HFFc6 (cell line): ENCODE measurements around the gene NSMCE1. TPM values are rescaled to one million over a fixed set of nuclear protein-coding genes. Genes with fewer than 3 reads are reported as not detected.

ENCODE experiments used
- DNase-seq: peaks from one replicate; pipeline ENCODE4 v3.0.0-alpha.2; 2018
- H3K27ac Mint-ChIP-seq: 2 replicates; pipeline ENCODE4 v1.8.0; 2020; ENCODE audit warnings: mild to moderate bottlenecking, mixed read lengths
- H3K27me3 Mint-ChIP-seq: 2 replicates; pipeline ENCODE4 v1.8.0; 2021; ENCODE audit warnings: mild to moderate bottlenecking, moderate library complexity, mixed read lengths; ENCODE audit not compliant: insufficient read depth
- H3K36me3 Mint-ChIP-seq: 2 replicates; pipeline ENCODE4 v1.8.0; 2021; ENCODE audit warnings: low read depth, mixed read lengths
- H3K4me1 Mint-ChIP-seq: 2 replicates; pipeline ENCODE4 v1.8.0; 2020; ENCODE audit warnings: low read depth, mixed read lengths
- H3K4me3 Mint-ChIP-seq: 2 replicates; pipeline ENCODE4 v1.8.0; 2020; ENCODE audit warnings: mild to moderate bottlenecking, moderate library complexity, mixed read lengths
- H3K9me3 Mint-ChIP-seq: 2 replicates; pipeline ENCODE4 v1.8.0; 2020; ENCODE audit warnings: mild to moderate bottlenecking, mixed read lengths
- total RNA-seq, 6 experiments: library from RNA; stranded (reverse); fragmentation: NEBNext Ultra II Directional; extraction: Animal tissue kit (Norgen Biotek cat#: 25700); gene quantifications; 2 replicates in 1 of 6; 3 replicates in 5 of 6; pipeline ENCODE4 v1.2.3, GENCODE V29; 2021
- TF ChIP-seq, protein P1 (sequence below): fragments of 200-600 bp; sonication (generic); IDR thresholded peaks from 2 replicates; pipeline ENCODE4 v1.5.0; 2021; ENCODE audit warnings: antibody characterized with exemption, mild to moderate bottlenecking

NSMCE1 gene
- total RNA-seq, 6 experiments from 2014 or later: 63.6 to 71.3 (median 66.5) TPM

DNA sequence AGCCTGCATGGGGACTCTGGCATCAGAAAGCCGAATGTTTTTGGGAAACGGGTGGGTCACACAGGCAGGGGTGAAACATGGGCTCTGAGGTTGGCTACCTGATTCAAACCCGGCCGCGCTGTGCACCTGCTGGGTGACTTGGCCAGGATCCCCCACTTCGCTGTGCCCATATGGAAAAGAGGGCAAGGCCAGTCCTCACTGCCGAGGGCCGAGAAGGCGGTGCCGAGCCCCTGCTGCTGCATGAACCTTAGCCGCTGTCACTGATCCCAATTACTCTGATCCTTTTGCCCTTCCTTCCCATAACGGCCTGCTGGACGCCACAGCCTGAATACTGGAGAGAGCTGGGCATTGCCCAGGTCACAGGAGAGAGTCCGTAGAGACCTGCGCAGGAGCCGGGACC, 47.6 kb downstream of the NSMCE1 start:
- TF ChIP-seq, protein P1, sequence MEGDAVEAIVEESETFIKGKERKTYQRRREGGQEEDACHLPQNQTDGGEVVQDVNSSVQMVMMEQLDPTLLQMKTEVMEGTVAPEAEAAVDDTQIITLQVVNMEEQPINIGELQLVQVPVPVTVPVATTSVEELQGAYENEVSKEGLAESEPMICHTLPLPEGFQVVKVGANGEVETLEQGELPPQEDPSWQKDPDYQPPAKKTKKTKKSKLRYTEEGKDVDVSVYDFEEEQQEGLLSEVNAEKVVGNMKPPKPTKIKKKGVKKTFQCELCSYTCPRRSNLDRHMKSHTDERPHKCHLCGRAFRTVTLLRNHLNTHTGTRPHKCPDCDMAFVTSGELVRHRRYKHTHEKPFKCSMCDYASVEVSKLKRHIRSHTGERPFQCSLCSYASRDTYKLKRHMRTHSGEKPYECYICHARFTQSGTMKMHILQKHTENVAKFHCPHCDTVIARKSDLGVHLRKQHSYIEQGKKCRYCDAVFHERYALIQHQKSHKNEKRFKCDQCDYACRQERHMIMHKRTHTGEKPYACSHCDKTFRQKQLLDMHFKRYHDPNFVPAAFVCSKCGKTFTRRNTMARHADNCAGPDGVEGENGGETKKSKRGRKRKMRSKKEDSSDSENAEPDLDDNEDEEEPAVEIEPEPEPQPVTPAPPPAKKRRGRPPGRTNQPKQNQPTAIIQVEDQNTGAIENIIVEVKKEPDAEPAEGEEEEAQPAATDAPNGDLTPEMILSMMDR: no peak
- peaks cover 4% of the 10 kb centered on the region for H3K27me3 Mint-ChIP-seq
- no peaks in the 10 kb centered on the region; the same call in 1 of the 2 replicates for H3K36me3 Mint-ChIP-seq
- no peak overlapping the region for H3K27ac Mint-ChIP-seq
- no peaks in the 10 kb centered on the region for H3K9me3 Mint-ChIP-seq
- no peak for DNase-seq
- no peak overlapping the region for H3K4me3 Mint-ChIP-seq
- peaks cover 26% of the 10 kb centered on the region for H3K4me1 Mint-ChIP-seq

GRCh38 chr16:27220527-27220926, 48.0 kb downstream of the NSMCE1 start:
- TF ChIP-seq, protein P1: no peak

GRCh38 chr16:27220120-27220519, 48.5 kb downstream of the NSMCE1 start:
- no peak overlapping the region for H3K27ac Mint-ChIP-seq
- H3K9me3 Mint-ChIP-seq: no peaks in the 10 kb centered on the region
- DNase-seq: no peak
- peaks cover 26% of the 10 kb centered on the region for H3K4me1 Mint-ChIP-seq
- TF ChIP-seq, protein P1: no peak
- no peak overlapping the region for H3K4me3 Mint-ChIP-seq
- H3K27me3 Mint-ChIP-seq: peaks cover 4% of the 10 kb centered on the region
- no peaks in the 10 kb centered on the region for H3K36me3 Mint-ChIP-seq

More at GRCh38 chr16:27220527-27220926, 48.0 kb downstream of the NSMCE1 start:
- peaks cover 4% of the 10 kb centered on the region for H3K27me3 Mint-ChIP-seq
- no peak overlapping the region for H3K4me3 Mint-ChIP-seq
- H3K4me1 Mint-ChIP-seq: peaks cover 26% of the 10 kb centered on the region
- no peak for DNase-seq
- no peaks in the 10 kb centered on the region for H3K9me3 Mint-ChIP-seq
- H3K36me3 Mint-ChIP-seq: no peaks in the 10 kb centered on the region
- H3K27ac Mint-ChIP-seq: no peak overlapping the region

- Mint-ChIP-seq H3K4me1 (peaks cover 26% of the 10 kb centered on the region), H3K9me3 (no peaks in the 10 kb centered on the region), H3K27ac (no peak overlapping the region), H3K4me3 (no peak overlapping the region), H3K36me3 (no peaks in the 10 kb centered on the region), H3K27me3 (peaks cover 4% of the 10 kb centered on the region)
- TF ChIP-seq, protein P1: no peak
- DNase-seq: no peak
Measured at GRCh38 chr16:27219161-27219560, 49.4 kb downstream of the NSMCE1 start.

GRCh38 chr16:27218756-27219155, 49.8 kb downstream of the NSMCE1 start:
- Mint-ChIP-seq H3K27me3 (peaks cover 4% of the 10 kb centered on the region), H3K9me3 (no peaks in the 10 kb centered on the region), H3K4me1 (peaks cover 22% of the 10 kb centered on the region), H3K4me3 (no peak overlapping the region), H3K36me3 (no peaks in the 10 kb centered on the region), H3K27ac (no peak overlapping the region)
- DNase-seq: no peak
- TF ChIP-seq, protein P1: no peak

DNA sequence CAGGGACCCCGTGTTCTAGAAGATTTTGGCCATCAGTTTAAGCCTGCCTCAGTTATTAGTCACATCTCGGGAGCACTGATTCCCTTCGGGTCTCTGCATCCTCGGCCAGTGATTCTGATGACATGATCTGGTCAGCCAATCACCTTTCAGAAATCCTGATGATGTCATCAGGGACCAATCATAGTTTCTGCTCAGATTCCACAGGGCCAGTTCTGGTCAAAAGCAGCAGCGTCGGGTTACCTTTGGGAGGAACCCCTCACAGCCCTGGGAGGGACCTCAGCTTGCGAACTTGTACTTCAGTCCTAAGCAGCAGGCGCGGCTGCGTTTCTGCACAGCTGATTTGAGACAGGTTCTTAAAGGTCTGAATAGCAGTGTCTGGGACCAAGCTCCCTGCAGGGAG, 51.3 kb downstream of the NSMCE1 start:
- Mint-ChIP-seq H3K4me3 (no peak overlapping the region), H3K27ac (no peak overlapping the region), H3K36me3 (no peaks in the 10 kb centered on the region), H3K9me3 (no peaks in the 10 kb centered on the region), H3K27me3 (no peaks in the 10 kb centered on the region; the same call in none of the 2 replicates), H3K4me1 (peaks cover 7% of the 10 kb centered on the region)
- TF ChIP-seq, protein P1: no peak
- DNase-seq: no peak
